ENCODE measurements around the gene PITPNC1.
"Not testable (repeated sequence)": the region's sequence is repeated elsewhere in the genome, so short reads cannot be mapped to it uniquely, and the experiment has no call there.

PITPNC1 gene

DNA sequence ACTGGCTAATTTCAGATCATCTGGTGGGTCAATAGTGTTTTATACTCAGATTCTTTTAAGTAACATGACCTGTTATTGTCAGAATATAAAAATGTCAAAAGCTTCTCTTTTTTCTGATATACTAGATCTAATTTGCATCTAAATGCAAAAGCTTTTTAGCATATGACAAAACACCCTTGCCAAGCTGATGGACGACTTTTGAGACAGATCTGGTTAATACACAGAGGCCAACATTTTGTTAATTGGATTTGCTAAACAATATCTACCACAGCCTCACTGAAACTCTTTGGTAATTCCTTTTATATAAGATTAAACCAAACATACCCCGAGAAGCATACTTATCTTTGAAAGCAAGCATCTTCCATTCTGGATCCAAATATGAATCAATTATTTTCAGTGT is 330.4 kb downstream of the PITPNC1 start:
- no peak for DNase-seq

DNA sequence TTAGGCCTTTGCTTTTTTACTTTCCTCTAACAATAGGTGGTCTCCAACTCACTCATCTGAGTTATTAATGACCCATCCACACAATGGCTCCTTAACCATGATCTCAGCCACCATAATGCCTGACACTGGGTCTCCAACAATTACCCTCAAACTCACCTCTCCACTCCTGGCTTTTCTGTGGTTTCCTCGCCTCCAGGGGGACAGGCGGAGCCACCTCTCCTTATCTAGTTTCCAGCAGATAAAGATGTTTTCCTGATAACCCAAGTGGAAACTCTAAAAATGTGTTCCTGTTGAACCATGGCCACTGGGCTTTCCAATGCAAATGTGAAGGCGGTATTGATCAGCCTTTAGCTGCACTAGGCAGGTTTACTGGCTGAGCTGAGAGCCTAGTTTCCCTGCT is 331.3 kb downstream of the PITPNC1 start:
- no peak for DNase-seq

DNA sequence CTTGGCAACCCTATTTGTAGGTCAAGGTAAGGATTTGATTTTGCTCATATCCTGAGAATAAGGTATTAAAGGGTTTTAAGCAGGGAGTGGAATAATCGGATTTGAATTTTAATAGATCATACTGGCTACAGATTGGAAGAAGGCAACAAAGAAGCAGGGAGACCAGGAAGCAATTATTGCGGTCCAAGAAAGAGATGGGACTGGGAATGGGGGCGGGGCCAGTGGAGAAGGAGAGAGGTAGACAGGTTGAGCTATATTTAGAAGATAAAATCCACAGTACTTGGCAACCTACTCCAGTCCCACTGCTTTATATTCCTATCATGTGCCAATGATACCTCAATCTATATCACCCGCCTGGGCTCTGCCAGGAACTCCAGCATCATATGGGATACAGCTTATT is 334.8 kb downstream of the PITPNC1 start:
- DNase-seq, result no peak

DNA sequence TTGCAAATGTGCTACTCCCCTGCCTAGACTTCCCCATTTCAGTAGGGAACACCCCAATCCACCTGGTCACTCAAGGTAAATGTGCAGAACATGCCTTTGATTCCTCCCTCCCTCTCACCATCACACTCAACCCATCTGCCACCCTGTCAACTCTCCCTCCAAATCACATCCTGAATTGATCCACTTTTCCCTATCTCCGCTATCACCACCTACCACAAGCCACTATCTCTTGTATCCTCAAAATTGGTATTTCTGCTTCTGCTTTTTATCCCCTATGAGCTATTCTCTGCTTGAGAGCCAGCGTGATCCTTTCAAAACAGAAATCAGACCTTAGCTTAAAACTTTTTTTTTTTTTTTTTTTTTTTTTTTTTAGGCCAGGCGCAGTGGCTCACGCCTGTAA is 335.3 kb downstream of the PITPNC1 start:
- DNase-seq, result no peak

DNA sequence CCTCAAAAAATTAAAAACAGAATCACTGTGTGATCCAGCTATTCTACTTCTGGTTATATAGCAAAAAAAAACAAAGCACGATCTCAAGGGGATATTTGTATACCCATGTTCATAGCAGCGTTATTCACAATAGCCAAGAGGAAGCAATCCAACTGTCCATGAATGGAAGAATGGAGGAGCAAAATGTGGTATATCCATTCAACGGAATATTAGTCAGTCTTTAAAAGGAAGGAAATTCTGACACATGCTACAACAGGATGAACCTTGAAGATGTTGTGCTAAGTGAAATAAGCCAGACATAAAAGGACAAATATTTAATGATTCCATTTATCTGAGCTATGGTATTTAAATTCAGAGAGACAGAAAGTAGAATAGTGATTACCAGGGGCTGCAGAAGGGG is 336.1 kb downstream of the PITPNC1 start:
- DNase-seq, result no peak

DNA sequence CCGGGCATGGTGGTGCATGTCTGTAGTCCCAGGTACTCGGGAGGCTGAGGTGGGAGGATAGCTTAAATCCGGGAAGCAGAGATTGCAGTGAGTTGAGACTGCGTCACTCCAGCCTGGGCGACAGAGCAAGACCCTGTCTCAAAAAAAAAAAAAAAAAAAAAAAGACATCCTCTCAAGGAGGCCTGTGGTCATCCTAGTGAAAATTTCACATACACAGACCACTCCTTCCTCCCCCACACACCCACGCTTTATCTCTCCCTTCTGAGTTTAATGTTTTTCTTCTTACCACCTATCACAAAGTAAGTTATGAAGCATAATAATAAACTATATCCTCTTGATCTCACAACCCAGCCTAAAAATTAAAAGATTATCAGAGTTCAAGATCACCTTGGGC is 339.3 kb downstream of the PITPNC1 start:
- DNase-seq, result no peak

DNA sequence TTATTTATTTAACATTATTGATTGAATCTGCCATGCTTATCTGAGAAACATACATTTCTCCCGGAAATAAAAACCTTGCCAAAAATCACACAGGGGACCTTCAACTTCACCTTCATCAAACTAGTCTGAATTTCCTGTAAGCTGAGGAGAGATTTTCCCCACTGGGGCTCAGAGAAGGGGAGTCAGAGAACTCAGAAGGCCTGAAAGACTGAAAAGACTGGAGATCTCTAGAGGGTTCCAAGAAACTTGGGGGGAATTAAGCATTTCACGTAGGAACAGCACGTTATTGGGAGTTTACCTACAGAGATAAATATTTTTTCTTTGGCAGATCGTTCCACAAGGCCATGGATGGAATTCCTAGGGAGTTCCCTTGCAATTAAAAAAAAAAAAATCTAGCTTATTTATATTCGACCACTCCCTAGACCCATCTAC is 340.1 kb downstream of the PITPNC1 start:
- DNase-seq, result no peak

DNA sequence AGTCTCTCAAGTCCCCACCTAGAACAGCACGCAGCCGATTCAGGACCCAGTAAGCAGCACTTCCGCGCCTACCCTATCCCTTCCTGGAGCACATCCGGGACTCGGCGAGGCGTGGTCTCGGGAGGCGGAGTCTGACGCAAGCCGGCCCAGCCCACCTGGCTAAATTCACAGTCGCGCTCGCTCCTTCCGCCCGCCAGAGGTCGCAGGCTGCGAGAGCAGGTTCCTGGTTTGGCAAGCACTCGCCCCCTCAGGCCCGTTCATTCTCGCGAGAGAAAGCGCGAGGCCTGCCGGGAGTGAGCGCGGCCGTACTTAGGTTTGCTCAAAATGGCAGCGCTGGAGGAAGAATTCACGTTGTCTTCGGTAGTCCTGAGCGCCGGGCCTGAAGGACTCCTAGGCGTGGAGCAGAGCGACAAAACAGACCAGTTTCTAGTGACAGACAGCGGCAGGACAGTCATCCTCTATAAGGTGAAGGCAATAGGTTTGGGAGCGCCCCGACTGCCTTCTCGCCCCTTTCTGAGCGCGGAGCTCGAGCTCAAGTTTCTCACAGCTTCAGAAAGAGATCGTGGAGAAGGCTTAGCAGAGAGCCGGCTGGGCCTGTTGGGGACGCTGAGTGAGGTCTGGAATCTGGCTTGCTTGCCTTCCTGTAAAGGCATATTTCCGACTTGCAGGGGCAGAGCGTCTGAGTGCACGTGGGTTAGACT is 340.7 kb downstream of the PITPNC1 start, which contains the start of gene NOL11:
TSS of gene NOL11 (plus strand) at position 313 of the 701 bp plus-strand sequence. CDS start at position 325, 12 bp downstream.
- peak; percentile 99 for DNase-seq

DNA sequence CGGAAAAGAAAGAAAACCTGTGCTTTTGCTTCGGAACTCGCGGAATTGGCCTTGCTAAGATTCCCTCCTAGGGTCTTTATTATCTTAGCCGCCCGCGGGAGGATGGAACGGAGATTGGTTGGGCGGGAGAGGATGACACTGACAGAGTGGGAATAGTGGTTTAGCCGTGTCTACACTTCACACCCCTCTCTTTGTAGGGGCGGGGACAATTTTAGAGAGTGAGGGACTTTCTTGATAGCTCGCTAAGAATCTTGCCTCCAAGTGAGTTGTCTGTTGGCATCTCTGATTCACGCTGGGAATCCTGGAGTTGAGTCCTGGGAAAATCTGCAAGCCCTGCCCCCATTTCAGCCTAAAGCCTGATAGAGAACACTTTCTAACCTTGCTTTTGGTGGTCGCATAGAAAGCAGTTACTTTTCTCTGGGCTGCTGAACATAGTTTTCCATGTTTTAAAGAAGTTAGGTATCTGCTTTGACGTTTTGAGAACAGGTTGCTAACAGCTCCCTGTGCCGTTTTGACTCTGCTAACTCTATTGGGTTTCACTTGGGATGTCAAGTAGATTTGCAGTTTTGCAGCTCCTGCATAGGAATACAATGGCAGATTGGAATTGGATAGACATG is 341.4 kb downstream of the PITPNC1 start:
- DNase-seq, result peak; percentile 26

DNA sequence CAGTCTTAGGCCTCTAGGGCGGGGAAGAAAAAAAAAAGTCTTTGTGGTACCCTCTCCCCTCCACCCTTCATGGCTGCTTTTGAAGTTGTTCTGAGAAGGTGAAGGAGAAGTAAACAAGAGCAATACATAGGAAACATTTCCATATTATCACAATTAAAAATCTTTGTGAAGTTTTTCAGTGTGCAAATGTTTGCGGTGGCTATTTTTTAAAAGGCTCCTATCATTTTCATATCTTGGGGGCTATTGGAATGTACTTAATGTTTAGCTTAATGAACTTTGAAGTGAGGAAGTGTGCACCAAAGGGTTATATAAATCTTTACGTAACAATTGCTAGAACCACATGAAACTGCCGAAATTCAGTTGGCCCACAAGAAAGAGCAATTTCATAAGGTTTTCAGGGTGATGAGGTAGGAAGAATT is 348.3 kb downstream of the PITPNC1 start:
- DNase-seq, result no peak

DNA sequence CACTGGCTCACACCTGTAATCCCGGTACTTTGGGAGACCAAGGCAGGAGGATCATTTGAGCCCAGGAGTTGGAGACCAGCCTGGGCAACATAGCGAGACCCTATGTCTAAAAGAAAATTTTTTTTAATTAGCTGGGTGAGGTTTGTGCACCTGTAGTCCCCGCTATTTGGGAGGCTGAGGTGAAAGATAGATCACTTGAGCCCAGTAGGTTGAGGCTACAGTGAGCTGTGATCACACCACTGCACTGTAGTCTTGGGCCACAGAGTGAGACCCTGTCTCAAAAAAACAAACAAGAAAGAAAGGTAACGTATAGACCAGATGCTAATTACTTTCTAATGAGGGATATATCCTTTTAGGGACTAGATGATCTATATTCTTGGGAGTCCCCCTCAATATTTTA is 348.7 kb downstream of the PITPNC1 start:
- DNase-seq, result no peak

DNA sequence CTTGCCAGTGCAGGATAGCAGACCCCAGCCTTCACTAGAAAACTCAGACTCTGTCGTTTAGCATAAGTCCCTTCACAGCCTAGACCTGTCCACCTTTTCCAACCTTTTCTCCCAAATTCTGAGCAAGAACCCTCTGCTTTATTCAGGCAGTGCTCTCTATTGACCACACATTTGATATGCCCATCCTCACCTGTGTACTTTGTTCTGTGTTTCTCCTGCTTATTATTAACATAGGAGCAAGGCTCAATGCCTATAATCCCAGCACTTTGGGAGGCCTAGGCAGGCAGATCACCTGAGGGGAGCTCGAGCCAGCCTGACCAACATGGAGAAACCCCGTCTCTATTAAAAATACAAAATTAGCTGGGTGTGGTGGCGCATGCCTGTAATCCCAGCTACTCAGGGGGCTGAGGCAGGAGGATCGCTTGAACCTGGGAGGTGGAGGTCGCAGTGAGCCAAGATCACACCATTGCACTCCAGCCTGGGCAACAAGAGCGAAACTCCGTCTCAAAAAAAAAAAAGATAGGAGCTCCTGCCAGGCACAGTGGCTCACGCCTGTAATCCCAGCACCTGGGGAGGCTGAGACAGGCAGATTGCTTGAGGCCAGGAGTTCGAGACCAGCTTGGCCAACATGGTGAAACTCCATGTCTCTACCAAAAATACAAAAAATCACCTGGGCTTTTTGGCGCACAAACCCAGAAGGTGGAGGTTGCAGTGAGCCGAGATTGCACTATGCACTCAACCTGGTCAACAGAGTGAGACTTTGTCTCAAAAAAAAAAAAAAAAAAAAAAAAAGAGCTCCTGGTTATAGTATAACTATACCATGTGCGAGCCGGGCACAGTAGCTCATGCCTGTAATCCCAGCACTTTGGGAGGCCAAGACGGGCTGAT is 350.3 kb downstream of the PITPNC1 start:
- DNase-seq, result not testable (repeated sequence)

DNA sequence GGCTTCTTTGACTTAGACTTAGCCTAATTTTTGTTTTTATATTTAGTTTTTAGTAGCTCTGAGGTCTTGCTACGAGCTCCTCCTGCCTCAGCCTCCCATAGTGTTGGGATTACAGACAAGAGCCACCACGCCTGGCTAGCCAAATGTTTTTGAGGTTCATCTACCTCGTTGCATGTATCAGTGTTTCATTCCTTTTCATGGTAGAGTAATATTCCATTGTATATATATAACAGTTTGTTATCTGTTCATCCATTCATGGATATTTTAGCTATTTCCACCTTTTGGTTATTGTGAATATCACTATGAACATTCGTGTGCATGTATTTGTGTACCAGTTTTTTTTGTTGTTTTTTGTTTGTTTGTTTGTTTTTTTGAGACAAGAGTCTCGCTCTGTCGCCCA is 352.8 kb downstream of the PITPNC1 start:
- DNase-seq, result no peak

DNA sequence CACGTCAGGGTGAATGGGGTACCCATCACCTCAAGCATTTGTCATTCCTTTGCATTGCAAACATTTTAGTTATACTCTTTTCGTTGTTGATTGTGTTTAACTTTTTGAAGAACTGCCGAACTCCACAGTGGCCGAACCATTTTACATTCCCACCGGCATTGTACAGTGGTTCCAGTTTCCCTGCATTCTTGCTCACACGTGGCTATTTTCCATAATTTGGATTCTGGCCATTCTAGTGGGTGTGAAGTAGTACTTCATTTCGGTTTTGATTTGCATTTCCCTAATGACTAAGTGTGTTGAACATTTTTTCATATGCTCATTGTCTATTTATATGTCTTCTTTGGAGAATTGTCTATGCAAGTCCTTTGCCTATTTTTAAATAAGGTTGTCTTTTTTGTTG is 353.6 kb downstream of the PITPNC1 start:
- no peak for DNase-seq

DNA sequence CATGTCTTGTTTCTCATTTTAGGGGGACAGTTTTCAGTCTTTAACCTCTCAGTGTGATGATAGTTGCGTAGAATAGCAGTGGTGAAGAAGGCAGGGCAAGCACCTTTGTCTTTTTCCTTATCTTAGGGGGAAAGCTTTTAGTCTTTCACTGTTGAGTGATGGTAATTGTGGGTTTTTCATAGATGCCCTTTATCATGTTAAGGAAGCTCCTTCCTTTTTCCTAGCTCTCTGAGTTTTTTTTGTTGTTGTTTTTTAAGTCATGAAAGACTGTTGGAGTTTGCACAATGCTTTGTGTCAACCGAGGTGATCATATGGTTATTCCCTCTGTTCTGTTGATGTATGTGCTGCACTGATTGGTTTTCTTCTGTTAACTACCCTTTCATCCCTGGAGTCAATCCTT is 356.4 kb downstream of the PITPNC1 start:
- DNase-seq, result no peak

DNA sequence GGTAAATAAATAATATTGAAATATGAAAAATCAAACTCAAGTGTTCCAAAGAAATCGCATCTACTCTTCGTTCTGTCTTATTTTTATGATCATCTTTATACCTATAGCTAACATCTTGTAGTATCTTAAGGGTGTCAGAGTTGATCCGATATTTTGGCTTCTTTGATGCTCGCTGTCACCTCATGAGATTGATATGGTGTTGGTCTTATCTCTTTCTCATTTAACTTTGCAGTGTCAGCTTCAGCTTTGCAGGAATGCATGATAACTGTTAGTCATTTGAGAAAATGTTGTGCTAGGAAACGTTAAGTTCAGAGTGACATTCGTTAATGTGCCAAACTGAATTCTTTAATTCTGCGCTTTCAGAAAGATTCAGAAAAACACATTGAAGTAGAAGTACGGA is 360.1 kb downstream of the PITPNC1 start:
- DNase-seq, result no peak

DNA sequence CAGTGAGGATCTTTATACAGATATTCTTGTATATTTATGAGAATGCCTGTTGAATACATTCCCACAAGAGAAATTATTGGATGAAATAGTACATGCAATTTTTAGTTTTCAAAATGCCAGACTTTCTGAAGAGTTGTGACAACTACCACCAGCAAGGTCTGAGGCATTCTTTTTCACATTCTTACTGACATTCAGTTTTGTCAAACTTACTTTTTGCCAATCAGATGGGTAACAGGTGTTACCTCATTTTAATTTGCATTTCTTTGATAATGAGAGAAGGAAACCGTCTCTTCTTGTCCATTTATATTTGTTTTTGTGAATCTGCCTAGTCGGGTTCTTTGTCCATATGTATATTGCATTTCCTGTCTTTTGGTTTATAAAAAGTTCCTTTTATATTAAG is 364.9 kb downstream of the PITPNC1 start:
- DNase-seq, result no peak

Data from RPMI8226 (cell line).